HG02610 (cell line): ENCODE results near the gene AZU1.

ENCODE experiments used
- ATAC-seq: cut with Tn5 transposase; IDR thresholded peaks from one replicate; pipeline ENCODE4 v1.9.1; 2021; ENCODE audit warnings: mild to moderate bottlenecking, moderate library complexity; ENCODE audit not compliant: unreplicated experiment

The AZU1 gene, protein sequence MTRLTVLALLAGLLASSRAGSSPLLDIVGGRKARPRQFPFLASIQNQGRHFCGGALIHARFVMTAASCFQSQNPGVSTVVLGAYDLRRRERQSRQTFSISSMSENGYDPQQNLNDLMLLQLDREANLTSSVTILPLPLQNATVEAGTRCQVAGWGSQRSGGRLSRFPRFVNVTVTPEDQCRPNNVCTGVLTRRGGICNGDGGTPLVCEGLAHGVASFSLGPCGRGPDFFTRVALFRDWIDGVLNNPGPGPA

DNA sequence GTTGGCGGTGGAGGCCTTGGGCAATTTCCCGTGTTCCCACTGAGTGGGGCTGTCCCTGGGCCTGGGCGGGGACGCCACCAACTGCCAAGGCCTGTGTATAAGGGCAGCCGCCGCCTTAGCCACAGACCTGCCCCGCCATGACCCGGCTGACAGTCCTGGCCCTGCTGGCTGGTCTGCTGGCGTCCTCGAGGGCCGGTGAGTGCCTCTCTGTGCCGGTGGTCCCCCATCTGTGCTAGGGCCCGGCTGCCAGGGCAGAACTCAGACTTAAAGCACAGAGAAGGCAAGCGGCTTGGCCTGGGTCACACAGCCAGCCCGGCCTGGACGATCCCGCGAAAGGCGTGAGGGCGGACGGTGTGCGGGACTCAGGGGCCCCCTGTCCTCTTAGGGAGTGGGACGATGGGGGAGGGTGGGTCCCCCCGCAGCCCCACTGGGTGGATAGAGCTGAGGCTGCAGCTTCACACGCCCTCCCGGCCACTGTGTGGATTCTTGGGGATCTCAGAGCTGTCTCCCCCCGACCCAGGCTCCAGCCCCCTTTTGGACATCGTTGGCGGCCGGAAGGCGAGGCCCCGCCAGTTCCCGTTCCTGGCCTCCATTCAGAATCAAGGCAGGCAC is at the start of gene AZU1:
Gene AZU1 (plus strand): TSS at position 128 of the 612 bp plus-strand sequence. CDS start 10 bp downstream, at position 138.
- no peak for ATAC-seq

DNA sequence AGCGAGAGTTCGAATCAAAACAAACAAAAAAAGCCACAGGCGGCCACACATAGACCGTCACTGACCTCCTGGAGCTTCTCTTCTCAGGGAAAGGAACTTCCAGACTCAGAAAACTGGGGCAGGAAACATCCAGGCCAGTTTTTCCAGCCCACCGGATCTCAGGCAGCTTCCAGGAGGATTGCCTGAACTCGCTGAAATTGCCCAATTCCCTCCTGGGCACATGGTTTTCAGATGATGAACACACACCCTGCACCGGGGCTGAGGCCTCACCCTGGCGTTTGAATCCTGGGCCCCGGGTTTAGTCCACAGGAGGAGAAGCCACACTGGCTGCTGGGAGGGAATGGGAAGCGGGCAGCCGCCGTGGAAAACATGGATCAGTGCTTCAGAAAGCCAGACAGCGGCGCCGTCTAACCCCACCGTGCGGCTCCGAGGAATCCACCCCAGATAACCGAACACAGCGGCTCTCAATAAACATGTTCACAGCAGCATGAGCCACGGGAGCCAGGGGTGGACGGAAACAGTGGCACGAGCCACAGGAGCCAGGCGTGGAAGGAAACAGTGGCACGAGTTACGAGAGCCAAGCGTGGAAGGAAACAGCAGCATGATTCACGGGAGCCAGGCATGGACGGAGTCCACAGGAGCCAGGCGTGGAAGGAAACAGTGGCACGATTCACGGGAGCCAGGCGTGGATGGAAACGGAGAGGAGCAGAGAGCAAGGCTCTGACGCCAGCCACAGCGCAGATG is 48.6 kb upstream of the AZU1 start:
- ATAC-seq = no peak

DNA sequence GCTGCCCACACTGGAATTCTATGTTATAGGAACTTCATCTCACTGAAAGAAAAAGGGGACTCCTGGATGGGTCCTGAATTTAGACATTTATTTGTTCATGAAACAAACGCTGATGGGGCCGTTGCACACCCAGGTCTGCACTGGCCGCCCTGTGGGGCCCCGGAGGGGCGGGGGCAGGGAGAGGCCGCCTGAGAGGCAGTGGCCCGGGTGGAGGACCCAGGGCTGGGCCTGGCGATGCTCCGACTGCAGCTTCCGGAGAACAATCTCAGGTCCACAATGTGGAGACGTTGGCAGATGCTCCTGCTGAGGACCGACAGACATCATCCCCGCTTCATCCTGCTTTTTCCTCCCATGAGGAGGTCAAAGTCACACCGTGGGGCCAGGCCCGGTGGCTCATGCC is 46.7 kb upstream of the AZU1 start:
- ATAC-seq = no peak

DNA sequence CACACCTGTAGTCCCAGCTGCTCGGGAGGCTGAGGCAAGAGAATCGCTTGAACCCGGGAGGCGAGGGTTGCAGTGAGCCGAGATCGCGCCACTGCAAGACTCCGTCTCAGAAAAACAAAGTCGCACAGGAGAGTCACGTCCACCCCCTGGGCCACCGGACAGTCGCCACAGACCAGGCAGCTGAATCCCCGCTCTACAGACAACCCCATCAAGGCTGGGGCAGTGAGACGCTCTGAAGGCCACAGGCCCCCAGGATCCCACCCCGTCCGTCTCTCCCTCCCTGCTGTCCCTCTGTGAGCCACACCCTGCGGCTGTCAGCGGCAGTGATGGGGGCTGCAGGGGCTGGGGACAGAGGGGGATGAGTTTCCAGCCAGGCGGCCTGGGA is 45.8 kb upstream of the AZU1 start:
- no peak for ATAC-seq

DNA sequence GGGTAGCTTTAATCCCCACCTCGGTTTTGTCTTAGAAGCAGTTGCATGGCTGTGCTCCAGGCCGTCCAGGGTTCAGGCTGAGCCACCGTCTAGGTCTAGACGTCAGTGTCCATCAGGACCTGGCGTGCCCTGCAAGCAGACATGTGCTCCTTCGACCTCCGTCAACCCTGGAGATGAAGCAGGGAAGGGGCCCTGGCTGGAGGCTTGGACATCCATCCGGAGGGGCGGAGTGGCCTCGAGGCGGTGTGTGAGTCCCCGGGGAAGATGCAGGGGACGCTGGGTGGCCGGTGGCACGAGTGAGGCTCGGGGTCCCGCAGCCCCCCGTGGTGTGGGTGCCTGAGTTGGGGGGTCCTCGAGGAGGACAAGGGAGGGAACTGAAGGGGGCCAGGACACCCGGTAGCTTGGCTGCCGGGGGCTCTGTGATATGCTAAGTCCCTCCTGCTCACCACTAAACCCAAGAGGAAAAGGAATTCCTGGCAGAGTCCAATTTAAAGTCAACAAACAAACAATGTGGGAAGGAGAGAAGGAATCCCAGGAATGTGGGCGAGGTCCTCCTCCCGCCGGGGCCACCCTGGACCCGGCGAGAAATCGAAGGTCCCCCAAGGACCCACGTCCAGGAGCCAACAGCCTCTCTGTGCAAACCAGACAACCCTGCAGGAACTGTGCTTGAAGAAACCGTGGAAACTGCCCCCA is 45.3 kb upstream of the AZU1 start:
- no peak for ATAC-seq

DNA sequence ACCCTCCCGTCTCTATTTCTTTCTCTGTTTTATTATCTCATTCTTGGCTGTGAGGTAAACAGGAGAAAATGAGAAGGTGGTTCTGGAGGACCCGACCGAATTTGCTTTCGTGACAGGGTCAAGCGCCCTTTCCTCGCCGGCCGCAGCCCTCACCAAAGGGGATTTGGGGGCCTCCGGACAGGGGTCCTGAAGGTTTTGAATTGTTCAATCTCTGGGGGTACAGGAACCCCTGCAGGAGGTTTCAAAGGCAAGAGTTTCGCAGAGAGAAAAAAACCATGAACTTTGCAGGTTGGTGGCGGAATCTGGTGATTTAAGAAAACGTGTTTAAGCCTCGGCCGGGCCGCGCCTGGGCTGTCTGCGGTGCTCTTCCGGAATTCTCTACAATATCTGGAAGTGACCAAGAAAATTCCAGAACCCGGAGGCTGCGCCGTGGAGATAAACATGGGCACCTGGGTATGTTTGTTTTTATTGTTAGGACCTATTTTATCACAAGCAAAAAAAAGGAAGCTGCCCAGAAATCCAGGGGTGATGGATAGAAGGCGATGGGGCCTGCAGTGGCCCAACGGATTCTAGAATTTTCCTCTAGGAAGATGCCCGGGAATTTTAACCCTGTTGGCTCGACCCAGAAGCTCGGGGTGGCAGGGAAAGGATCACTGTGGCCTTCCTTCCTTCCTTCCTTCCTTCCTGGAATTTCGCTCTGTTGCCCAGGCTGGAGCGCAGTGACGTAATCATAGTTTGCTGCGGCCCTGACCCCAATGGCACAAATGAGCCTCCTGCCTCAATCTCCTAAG is 44.6 kb upstream of the AZU1 start:
- ATAC-seq = no peak

DNA sequence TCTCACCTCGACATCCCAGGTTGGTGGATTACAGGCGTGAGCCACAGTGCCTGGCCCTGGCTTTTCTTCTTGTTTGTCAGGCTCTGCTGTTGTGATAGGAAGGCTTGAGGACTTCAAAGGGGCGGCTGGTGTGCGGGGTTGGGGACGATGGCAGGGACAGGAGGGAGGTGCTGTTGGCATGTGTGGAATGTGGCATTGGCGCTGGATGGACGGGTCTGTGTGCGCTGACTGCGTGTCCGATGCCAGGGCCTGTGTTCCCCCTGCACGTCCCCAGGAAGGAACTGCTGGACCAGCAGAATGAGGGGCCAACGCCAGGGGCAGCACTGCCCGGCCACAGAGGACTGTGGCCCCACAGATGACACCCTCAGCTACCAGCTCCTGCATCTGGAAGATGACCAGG is 43.1 kb upstream of the AZU1 start:
- ATAC-seq = no peak

DNA sequence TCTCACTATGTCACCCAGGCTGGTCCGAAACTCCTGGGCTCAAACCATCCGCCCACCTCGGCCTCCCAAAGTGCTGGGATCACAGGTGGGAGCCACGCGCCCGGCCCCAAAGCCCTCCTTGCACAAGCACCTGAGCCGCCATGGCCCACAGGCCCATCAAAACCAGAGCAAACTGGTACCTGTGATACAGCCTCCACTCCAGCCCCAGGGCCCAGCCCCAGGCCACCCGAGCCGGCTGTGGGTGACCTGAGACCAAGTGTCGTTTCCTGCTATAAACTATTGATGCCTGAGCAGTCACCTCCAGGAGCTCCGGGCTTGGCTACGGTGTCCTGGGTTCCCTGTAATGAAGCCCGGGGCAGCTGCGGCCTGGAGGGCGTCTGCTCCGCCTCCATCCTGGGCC is 40.1 kb upstream of the AZU1 start:
- no peak for ATAC-seq

DNA sequence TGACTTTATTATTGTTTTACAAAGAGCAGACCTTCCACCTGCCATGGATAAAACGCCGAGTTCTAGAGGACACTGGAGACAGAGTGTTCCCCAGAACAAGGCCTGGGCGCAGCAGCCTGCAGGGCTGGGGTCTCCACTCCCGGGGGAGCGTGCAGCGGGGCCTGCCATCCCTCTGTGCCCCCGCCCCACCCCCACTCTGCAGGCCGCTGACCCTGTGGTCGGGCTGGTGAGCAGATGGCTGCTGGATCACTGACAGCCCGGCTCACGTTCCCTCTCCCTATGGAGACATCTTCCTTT is 39.0 kb upstream of the AZU1 start:
- ATAC-seq = no peak

DNA sequence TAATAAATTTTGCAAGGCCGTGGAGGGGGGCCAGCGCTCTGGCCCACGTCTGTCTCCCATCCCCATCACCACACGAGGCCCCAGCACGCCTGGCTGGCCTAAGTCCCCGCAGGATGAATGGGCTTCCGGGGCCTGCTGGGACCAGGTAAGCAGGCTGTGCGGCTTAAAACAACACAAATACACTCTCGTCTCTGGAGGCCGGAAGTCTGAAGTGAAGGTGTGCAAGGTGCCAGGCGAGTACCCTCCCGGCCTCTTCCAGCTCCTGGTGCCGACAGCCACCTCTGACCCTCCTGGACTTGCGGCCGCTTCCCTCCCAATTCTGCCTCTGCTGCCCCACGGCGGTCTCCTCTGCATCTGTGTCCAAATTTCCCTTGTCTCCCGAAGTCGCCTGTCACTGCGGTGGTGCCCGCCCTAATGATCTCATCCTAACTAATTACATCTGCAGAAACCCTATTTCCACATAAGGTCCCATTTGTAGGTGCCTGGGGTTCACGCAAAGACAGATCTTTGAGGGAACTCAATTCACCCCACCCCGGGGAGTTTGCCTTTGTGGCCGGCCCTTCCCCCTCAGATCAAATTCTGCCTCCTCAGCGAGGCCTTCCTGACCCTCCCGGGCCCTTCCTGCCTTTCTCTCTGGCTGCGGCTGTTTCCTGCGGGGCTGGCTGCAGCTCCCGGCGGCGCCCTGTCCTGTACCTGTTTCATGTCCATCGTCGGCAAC is 38.5 kb upstream of the AZU1 start:
- ATAC-seq = no peak

DNA sequence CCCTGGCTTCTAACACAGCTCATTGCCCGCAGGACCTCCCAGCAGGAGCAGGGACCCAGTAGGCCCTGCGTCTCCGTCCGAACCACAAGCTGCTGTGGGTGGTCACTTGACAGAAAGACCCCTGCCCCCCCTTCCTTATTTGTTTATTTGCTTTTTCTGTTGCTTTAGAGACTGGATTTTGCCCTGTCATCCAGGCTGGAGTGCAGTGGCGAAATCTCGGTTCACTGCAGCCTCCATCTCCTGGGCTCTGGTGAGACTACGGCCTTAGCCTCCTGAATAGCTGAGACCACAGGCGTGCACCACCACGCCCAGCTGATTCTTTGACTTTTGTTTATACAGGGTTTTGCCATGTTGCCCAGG is 38.0 kb upstream of the AZU1 start:
- ATAC-seq = no peak

DNA sequence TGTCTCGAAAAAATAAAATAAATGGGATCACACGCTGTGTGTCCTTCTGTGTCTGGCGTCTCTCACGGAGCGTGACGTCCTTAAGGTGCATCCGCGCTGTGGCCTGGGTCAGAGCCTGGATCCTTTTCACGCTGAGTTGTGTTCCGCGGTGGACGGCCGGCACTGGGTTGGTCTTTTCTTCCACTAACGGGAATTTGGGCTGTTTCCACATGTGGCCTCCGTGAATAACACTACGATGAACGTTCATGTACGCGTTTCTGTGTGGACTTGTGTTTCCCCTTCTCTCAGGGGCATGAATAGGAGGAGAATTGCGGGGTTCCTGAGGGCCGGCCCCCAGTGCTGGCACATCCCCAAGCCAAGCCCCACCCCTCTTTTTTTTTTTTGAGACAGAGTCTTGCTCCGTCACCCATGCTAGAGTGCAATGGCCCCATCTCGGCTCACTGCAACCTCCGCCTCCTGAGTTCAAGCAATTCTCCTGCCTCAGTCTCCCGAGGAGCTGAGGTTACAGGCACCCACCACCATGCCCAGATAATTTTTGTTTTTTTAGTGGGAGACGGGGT is 36.5 kb upstream of the AZU1 start:
- no peak for ATAC-seq

DNA sequence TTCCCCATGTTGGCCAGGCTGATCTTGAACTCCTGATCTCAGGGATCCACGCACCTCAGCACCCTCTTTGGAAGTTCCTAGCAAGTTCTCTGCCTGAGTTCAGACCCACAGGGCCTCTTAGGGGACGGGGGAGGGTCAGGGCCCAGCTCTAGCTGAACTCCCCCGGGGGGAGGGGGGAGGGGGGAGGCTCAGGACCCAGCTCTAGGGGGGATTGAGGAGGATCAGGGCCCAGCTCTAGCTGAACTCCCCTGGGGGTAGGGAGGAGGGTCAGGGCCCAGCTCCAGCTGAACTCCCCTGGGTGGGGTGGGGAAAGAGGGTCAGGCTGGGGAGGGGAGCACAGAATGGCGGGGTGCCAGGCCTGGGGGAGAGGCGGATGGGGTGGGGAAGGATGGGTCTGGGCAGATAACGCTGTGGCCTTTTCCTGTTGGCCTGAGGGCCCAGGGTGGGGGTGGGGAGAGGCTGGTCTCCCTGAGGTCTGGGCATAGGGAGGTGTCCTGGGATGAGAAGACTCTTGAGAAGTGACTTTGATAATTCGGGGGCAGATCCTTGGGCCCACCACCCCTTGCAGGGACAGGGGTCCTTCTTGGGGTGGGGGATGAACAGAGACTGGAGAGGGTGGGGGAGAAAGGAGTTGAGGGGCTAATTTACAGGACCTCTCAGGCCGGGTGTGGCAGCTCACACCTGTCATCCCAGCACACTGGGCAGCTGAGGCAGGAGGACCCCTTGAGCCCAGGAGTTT is 35.9 kb upstream of the AZU1 start:
- no peak for ATAC-seq

DNA sequence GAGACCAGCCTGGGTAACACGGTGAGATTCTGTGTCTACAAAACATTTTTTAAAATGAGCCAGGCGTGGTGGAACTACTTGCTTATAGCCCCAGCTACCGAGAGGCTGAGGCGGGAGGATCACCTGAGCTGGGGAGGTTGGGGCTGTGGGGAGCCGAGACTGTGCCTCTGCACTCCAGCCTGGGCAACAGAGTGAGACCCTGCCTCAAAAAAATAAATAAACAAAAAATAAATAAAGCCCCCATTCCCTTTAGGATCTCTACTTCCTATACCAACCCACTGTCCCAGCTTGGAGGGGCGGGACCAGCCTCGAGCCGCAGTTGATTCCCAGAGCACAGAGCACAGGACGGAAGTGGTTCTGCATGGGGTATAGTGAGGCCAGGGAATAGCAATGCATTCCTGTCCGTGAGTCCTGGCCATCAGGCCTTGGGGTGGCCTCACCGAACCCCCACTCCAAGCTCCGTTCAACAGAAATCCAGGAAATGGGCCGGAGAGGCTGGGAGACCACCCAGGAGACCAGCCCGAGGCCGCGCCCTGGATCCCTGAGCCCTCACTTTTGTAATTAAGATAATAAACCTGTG is 35.2 kb upstream of the AZU1 start:
- no peak for ATAC-seq

DNA sequence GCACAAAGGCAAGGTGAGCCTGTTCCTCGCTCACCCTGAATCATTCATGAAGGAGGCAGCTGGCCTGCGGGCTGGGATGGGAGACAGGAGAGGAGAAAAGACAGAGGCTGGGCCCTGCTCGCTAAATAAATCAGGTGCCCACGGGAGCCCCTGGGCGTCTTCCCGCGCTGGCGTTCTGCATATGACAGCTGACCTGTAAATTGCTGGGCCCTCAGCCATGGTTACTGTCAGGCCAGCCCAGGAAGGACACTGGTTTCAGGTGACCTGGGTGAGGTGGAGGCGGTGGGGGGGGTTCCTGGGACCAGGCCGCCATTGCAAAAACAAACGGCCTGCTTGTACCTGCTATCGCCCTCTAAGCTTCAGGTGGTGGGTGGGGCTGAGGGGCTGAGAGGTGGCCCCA is 33.8 kb upstream of the AZU1 start:
- no peak for ATAC-seq

DNA sequence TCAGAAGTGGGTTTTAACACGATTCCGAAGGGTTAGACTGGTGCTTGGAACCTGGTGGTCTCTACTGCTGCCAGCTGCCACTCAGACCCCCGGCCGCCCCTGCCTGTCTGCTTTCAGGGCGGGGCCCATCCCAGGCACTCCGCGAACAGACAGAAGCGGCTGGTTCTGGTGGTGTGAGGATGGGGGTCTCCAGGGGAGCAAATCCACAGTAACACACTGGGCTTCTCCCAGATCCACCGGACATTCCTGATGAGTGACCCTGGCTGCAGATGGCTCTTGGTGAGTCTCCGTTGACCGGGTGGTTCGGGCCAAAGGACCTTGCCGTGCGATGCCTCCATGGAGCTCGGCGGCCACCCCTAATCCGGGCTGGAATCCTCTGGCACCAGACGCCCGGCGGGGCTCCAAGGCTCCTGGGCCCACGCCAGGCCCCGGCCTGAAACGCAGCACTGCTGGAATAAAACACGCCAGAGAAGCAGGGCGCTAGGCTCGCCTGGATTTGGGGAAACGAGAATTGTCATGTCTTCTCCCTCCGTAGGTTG is 32.5 kb upstream of the AZU1 start:
- ATAC-seq = no peak

DNA sequence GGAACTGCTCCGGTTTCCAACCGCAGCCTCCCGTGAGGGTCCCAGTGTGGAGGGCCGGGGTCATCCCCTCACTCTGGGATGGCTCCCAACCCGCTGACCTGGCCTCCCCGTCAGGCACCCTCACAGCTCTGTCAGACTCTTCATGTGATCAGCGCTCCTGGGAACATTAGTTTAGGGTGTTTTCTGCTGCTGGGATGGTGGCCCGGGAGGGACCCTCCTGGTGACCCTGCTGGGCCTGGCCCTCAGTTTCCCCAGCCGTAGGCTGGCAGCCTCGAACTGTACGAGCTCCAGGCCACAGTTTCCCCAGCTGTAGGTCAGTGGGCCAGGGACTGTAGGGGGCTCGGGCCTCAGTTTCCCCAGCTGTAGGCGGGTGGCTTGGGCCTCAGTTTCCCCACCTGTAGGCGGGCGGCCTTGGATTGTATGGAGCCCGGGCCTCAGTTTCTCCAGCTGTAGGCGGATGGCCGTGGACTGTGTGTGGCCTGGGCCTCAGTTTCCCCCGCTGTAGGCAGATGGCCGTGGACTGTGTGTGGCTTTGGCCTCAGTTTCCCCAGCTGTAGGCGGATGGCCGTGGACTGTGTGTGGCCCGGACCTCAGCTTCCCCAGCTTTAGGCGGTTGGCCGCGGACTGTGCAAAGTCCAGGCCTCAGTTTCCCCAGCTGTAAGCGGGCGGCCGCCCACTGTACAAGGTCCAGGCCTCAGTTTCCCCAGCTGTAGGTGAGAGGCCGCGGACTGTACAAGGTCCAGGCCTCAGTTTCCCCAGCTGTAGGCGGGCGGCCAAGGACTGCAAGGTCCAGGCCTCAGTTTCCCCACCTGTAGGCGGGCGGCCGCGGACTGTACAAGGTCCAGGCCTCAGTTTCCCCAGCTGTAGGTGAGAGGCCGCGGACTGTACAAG is 31.7 kb upstream of the AZU1 start:
- no peak for ATAC-seq
